HEK293 (cell line): ENCODE measurements around the gene SH2D2A.
A peak's percentile ranks its signal among the peaks of the same experiment; 100 is the strongest.

Source experiments
- BCL11B ChIP-seq: fragments of 450-650 bp; formaldehyde crosslinking; IDR thresholded peaks from 2 replicates; pipeline ENCODE4 v1.5.1; 2016; ENCODE audit warnings: low read depth, missing biosample characterization, missing genetic modification characterization
- MZF1 ChIP-seq: fragments of 450-650 bp; formaldehyde crosslinking; IDR thresholded peaks from 2 replicates; pipeline ENCODE4 v1.5.1; 2017; ENCODE audit warnings: missing biosample characterization, missing genetic modification characterization, borderline replicate concordance
- RBAK ChIP-seq: fragments of 450-650 bp; formaldehyde crosslinking; IDR thresholded peaks from 2 replicates; pipeline ENCODE4 v1.5.1; 2016; ENCODE audit warnings: missing biosample characterization, missing genetic modification characterization
- SCRT2 ChIP-seq: fragments of 450-650 bp; formaldehyde crosslinking; IDR thresholded peaks from 2 replicates; pipeline ENCODE4 v1.5.1; 2016; ENCODE audit warnings: missing biosample characterization, missing genetic modification characterization
- YY1 ChIP-seq: fragments of 450-650 bp; formaldehyde crosslinking; IDR thresholded peaks from 2 replicates; pipeline ENCODE4 v1.5.1; 2018; ENCODE audit warnings: missing biosample characterization, missing genetic modification characterization
- ZFP3 ChIP-seq: fragments of 450-650 bp; formaldehyde crosslinking; IDR thresholded peaks from 2 replicates; pipeline ENCODE4 v1.5.1; 2016; ENCODE audit warnings: low read depth, missing biosample characterization, missing genetic modification characterization
- ZNF140 ChIP-seq: fragments of 450-650 bp; formaldehyde crosslinking; IDR thresholded peaks from 2 replicates; pipeline ENCODE4 v1.5.1; 2016; ENCODE audit warnings: missing biosample characterization, missing genetic modification characterization
- ZNF19 ChIP-seq: fragments of 450-650 bp; formaldehyde crosslinking; IDR thresholded peaks from 2 replicates; pipeline ENCODE4; 2016; ENCODE audit warnings: missing biosample characterization, missing genetic modification characterization, low read depth
- ZNF274 ChIP-seq, 2 experiments: fragments of 200-500 bp in 1 of 2; fragments of 450-650 bp in 1 of 2; sonication (Bioruptor generic) in 1 of 2; formaldehyde crosslinking in 1 of 2; IDR thresholded peaks; 2 replicates each; pipeline versions ENCODE4 v1.5.1 to v1.6.1; 2014 to 2016; ENCODE audit warnings: borderline replicate concordance in 1 of 2, inconsistent platforms in 1 of 2, low read length in 1 of 2, missing biosample characterization in 1 of 2, missing genetic modification characterization in 1 of 2
- ZNF341 ChIP-seq: fragments of 450-650 bp; formaldehyde crosslinking; IDR thresholded peaks from 2 replicates; pipeline ENCODE4; 2016; ENCODE audit warnings: low read depth, missing biosample characterization, missing genetic modification characterization
- ZNF404 ChIP-seq: fragments of 450-650 bp; formaldehyde crosslinking; IDR thresholded peaks from 2 replicates; pipeline ENCODE4 v1.5.1; 2017; ENCODE audit warnings: missing biosample characterization, missing genetic modification characterization
- ZNF473 ChIP-seq: fragments of 450-650 bp; formaldehyde crosslinking; IDR thresholded peaks from 2 replicates; pipeline ENCODE4 v1.5.1; 2017; ENCODE audit warnings: missing biosample characterization, missing genetic modification characterization
- ZNF510 ChIP-seq: fragments of 450-650 bp; formaldehyde crosslinking; IDR thresholded peaks from 2 replicates; pipeline ENCODE4 v1.5.1; 2018; ENCODE audit warnings: mild to moderate bottlenecking, missing genetic modification characterization, missing biosample characterization; ENCODE audit not compliant: insufficient replicate concordance
- ZNF530 ChIP-seq: fragments of 450-650 bp; formaldehyde crosslinking; IDR thresholded peaks from 2 replicates; pipeline ENCODE4 v1.5.1; 2016; ENCODE audit warnings: low read depth, missing biosample characterization, missing genetic modification characterization
- ZNF626 ChIP-seq: fragments of 450-650 bp; sonication (Bioruptor Pico); formaldehyde crosslinking; IDR thresholded peaks from 2 replicates; pipeline ENCODE4 v1.5.1; 2018; ENCODE audit warnings: missing biosample characterization, missing genetic modification characterization, inconsistent platforms
- ZNF664 ChIP-seq: fragments of 450-650 bp; formaldehyde crosslinking; IDR thresholded peaks from 2 replicates; pipeline ENCODE4 v1.5.1; 2016; ENCODE audit warnings: missing biosample characterization, missing genetic modification characterization
- ZNF747 ChIP-seq: fragments of 450-650 bp; formaldehyde crosslinking; IDR thresholded peaks from 2 replicates; pipeline ENCODE4 v1.5.1; 2016; ENCODE audit warnings: missing biosample characterization, missing genetic modification characterization
- ZNF777 ChIP-seq: fragments of 450-650 bp; formaldehyde crosslinking; IDR thresholded peaks from 2 replicates; pipeline ENCODE4 v1.5.1; 2017; ENCODE audit warnings: missing biosample characterization, missing genetic modification characterization, borderline replicate concordance
- ZSCAN23 ChIP-seq: fragments of 450-650 bp; formaldehyde crosslinking; IDR thresholded peaks from 2 replicates; pipeline ENCODE4 v1.5.1; 2016; ENCODE audit warnings: missing biosample characterization, missing genetic modification characterization
- TF ChIP-seq, protein P1 (sequence below): sonication (generic); formaldehyde crosslinking; IDR thresholded peaks from 2 replicates; pipeline ENCODE4 v1.8.1; 2022; ENCODE audit warnings: mild to moderate bottlenecking, moderate library complexity, missing genetic modification reagents
- TF ChIP-seq, protein P2 (sequence below): fragments of 450-650 bp; formaldehyde crosslinking; IDR thresholded peaks from 2 replicates; pipeline ENCODE4 v1.5.1; 2017; ENCODE audit warnings: missing biosample characterization, missing genetic modification characterization
- TF ChIP-seq, protein P3 (sequence below): fragments of 450-650 bp; formaldehyde crosslinking; conservative IDR thresholded peaks from 2 replicates; pipeline ENCODE4 v1.5.1; 2016; ENCODE audit warnings: low read depth, missing biosample characterization, missing genetic modification characterization
- TF ChIP-seq, protein P4 (sequence below): fragments of 450-650 bp; formaldehyde crosslinking; IDR thresholded peaks from 2 replicates; pipeline ENCODE4 v1.5.1; 2017; ENCODE audit warnings: missing biosample characterization, missing genetic modification characterization
- TF ChIP-seq, protein P5 (sequence below): fragments of 450-650 bp; formaldehyde crosslinking; IDR thresholded peaks from 2 replicates; pipeline ENCODE4 v1.5.1; 2016; ENCODE audit warnings: missing biosample characterization, missing genetic modification characterization

SH2D2A gene

DNA sequence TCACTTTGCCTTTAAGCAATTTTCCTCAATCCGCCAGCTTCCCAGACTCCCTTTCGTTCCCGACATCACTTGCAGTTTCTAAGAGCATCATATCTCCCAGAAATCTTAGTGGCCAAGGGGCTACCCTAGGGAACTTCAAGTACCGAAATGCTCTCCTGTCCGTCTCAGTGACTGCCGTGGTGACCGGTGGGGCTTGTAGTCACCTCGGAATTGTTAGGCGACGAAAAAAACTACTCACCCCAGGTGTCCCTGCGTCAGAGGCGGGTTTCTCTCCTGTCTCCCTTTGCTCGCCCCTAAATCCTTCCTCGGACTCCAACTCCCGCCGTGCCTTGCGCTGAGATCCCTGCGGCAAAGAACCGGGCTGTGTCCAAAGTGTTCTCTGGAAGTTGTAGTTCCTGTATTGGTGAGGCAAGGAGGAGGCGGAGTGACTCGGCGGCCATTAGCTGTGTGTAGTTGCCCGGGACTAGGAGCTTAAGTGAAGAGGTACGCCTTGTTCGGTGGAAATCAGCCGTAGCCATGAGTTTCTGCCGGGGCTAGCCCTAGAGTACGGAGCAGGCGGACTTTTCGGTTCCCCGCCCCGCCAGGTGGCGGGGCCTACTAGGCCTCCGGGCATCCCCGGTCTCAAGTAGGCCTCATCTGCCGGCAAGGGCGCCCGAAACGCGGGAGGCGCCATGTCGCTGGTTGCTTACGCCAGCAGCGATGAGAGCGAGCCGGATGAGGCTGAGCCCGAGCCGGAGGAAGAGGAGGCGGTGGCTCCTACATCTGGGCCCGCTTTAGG is 49.4 kb downstream of the SH2D2A start, which contains the start of gene PRCC (continued):
- TF ChIP-seq ZNF19, result no peak
- TF ChIP-seq, protein P1, sequence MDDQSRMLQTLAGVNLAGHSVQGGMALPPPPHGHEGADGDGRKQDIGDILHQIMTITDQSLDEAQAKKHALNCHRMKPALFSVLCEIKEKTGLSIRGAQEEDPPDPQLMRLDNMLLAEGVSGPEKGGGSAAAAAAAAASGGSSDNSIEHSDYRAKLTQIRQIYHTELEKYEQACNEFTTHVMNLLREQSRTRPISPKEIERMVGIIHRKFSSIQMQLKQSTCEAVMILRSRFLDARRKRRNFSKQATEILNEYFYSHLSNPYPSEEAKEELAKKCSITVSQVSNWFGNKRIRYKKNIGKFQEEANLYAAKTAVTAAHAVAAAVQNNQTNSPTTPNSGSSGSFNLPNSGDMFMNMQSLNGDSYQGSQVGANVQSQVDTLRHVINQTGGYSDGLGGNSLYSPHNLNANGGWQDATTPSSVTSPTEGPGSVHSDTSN (CRISPR knock-in tag), result peak; percentile 71
- TF ChIP-seq ZNF140, result no peak
- no peak for TF ChIP-seq RBAK (tag by site-specific recombination)
- TF ChIP-seq ZFP3 (tag by site-specific recombination), result peak; percentile 31; the same call in 1 of the 2 replicates
- TF ChIP-seq SCRT2 (tag by site-specific recombination), result no peak; the same call in 1 of the 2 replicates
- TF ChIP-seq, protein P2, sequence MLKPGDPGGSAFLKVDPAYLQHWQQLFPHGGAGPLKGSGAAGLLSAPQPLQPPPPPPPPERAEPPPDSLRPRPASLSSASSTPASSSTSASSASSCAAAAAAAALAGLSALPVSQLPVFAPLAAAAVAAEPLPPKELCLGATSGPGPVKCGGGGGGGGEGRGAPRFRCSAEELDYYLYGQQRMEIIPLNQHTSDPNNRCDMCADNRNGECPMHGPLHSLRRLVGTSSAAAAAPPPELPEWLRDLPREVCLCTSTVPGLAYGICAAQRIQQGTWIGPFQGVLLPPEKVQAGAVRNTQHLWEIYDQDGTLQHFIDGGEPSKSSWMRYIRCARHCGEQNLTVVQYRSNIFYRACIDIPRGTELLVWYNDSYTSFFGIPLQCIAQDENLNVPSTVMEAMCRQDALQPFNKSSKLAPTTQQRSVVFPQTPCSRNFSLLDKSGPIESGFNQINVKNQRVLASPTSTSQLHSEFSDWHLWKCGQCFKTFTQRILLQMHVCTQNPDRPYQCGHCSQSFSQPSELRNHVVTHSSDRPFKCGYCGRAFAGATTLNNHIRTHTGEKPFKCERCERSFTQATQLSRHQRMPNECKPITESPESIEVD (tag by site-specific recombination), result no peak
- no peak for TF ChIP-seq ZNF510 (tag by site-specific recombination)
- no peak for TF ChIP-seq ZNF404 (tag by site-specific recombination)
- TF ChIP-seq, protein P3, sequence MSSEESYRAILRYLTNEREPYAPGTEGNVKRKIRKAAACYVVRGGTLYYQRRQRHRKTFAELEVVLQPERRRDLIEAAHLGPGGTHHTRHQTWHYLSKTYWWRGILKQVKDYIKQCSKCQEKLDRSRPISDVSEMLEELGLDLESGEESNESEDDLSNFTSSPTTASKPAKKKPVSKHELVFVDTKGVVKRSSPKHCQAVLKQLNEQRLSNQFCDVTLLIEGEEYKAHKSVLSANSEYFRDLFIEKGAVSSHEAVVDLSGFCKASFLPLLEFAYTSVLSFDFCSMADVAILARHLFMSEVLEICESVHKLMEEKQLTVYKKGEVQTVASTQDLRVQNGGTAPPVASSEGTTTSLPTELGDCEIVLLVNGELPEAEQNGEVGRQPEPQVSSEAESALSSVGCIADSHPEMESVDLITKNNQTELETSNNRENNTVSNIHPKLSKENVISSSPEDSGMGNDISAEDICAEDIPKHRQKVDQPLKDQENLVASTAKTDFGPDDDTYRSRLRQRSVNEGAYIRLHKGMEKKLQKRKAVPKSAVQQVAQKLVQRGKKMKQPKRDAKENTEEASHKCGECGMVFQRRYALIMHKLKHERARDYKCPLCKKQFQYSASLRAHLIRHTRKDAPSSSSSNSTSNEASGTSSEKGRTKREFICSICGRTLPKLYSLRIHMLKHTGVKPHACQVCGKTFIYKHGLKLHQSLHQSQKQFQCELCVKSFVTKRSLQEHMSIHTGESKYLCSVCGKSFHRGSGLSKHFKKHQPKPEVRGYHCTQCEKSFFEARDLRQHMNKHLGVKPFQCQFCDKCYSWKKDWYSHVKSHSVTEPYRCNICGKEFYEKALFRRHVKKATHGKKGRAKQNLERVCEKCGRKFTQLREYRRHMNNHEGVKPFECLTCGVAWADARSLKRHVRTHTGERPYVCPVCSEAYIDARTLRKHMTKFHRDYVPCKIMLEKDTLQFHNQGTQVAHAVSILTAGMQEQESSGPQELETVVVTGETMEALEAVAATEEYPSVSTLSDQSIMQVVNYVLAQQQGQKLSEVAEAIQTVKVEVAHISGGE, result peak; percentile 73
- TF ChIP-seq BCL11B (tag by site-specific recombination), result no peak
- no peak for TF ChIP-seq ZNF747
- no peak for TF ChIP-seq ZNF626 (tag by site-specific recombination)
- no peak for TF ChIP-seq ZNF473 (tag by site-specific recombination)
- peak; percentile 96 for TF ChIP-seq YY1 (tag by site-specific recombination)
- no peak for TF ChIP-seq ZNF274 (IDR thresholded peaks at IDR 0.05; ENCODE audit: low read length)
- TF ChIP-seq ZNF274 (tag by site-specific recombination; IDR thresholded peaks at IDR 0.05; ENCODE audit: borderline replicate concordance), result no peak
- no peak for TF ChIP-seq ZNF341 (tag by site-specific recombination)
- no peak for TF ChIP-seq ZNF530 (tag by site-specific recombination)
- no peak; the same call in 1 of the 2 replicates for TF ChIP-seq ZNF777 (tag by site-specific recombination)
- no peak for TF ChIP-seq ZSCAN23
- TF ChIP-seq, protein P4, sequence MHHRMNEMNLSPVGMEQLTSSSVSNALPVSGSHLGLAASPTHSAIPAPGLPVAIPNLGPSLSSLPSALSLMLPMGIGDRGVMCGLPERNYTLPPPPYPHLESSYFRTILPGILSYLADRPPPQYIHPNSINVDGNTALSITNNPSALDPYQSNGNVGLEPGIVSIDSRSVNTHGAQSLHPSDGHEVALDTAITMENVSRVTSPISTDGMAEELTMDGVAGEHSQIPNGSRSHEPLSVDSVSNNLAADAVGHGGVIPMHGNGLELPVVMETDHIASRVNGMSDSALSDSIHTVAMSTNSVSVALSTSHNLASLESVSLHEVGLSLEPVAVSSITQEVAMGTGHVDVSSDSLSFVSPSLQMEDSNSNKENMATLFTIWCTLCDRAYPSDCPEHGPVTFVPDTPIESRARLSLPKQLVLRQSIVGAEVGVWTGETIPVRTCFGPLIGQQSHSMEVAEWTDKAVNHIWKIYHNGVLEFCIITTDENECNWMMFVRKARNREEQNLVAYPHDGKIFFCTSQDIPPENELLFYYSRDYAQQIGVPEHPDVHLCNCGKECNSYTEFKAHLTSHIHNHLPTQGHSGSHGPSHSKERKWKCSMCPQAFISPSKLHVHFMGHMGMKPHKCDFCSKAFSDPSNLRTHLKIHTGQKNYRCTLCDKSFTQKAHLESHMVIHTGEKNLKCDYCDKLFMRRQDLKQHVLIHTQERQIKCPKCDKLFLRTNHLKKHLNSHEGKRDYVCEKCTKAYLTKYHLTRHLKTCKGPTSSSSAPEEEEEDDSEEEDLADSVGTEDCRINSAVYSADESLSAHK (tag by site-specific recombination), result peak; percentile 52
- TF ChIP-seq, protein P5, sequence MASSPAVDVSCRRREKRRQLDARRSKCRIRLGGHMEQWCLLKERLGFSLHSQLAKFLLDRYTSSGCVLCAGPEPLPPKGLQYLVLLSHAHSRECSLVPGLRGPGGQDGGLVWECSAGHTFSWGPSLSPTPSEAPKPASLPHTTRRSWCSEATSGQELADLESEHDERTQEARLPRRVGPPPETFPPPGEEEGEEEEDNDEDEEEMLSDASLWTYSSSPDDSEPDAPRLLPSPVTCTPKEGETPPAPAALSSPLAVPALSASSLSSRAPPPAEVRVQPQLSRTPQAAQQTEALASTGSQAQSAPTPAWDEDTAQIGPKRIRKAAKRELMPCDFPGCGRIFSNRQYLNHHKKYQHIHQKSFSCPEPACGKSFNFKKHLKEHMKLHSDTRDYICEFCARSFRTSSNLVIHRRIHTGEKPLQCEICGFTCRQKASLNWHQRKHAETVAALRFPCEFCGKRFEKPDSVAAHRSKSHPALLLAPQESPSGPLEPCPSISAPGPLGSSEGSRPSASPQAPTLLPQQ (tag by site-specific recombination), result peak; percentile 75
- TF ChIP-seq ZNF664 (tag by site-specific recombination), result no peak
- TF ChIP-seq MZF1, result peak; percentile 64; the same call in 1 of the 2 replicates
